IPS DF 4.7 (cell line): ENCODE data around the gene CCNF.

ENCODE experiments used
- DNase-seq: peaks from one replicate; pipeline ENCODE4 v3.0.0-alpha.2; 2013; ENCODE audit warnings: low spot score; ENCODE audit errors: extremely low read depth

CCNF gene

DNA sequence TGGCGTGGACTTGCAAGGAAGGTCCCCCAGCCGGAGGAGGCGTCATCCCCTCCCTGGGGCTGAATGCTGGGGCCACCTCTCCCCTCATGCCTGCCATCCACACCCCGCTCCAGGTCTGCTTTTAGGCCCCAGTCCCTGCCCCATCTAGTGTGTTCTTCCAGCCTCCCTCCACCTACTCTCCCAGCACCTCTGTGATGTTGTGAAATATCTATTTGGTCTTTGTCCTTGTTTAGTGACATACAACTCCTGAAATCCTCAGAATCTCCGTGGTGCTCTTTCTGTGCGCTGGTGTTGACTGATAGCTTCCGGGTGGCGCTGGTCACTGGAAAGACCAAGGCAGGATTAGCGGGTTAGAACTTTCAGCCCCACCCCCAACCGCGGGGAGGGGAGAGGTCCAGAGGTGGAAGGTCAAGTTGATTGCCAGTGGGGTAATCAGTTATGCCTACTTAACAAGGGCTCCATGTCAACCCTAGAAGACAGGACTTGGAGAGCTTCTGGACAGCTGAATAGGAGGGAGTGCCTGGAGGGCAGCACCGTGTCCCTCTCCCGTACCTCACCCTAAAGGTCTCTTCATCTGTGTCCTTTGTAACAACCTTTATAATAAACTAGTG is 55.8 kb downstream of the CCNF start:
- DNase-seq, result no peak

DNA sequence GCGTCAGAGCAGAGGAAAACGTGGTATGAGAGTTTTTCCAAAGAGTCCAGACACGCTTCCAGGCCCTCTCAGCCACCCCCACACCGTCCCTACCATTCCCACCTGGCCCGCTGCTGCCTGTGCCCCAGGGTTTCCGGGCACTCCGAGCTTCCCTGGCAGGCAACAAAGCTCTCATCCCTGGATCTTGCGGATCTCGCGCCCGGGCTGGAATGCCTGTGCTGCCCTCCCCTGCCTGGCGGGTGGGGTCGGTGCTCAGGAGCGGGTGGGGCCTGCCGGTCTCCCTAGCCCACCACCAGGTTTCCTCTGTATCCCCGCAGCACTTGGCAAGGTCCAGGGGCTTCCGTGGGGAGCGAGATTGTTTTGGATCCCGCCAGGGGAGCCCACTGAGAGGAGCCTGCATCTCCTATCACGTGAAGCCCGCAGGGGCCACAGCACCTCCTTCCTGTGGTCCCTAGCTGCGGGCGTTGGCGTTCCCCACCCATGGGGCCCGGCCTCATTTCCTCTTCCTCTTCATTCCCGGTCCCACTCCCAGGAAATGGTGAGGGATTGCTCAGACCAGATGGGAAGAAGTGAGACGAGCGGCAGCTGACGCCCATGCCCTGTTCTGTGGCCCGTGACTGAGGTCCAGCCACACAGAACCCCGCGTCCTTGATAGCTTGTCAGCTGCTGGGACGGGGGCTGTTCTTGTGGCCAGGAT is 56.7 kb downstream of the CCNF start:
- DNase-seq, result no peak

DNA sequence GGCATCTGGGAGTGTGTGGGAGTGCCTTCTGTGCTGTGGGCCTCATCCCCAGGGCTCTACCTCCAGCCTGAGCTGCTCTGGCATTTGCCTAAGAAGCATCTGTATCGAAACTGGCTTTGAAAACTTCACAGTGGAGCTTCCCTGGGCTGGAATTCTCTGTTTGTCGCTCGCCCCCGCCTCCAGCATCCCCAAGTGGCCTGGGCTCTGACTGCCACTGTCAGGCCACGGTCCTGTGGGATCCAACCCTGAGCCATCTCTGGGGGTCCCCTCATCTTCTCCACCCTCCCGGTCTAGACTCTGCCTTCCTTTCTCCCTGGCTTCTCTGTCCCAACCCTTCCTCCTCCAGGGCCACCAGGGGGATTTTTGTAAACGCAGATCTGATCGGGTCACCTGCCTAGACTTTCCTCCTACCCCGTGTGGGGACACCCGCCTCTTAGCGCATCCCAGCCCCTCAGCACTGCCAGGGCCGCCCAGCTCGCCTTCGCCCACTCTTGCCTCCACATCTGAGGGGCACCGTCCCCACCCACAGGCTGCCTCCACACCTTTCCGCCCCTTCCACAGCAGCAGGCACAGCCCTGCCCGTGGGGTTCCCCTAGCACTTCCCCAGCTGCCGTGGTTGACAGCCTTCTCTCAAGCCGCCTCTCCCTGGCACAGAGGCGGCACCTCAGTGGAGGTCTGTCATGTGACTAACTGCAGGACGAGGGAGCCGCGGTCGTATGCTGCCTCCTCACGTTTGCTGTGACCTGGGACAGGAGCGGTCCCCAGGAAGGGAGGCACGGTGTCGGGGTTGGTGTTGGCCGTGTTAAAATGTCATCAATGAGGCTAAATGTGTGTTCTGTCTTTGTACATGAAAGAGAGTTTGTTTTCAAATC is 57.6 kb downstream of the CCNF start:
- DNase-seq, result no peak

DNA sequence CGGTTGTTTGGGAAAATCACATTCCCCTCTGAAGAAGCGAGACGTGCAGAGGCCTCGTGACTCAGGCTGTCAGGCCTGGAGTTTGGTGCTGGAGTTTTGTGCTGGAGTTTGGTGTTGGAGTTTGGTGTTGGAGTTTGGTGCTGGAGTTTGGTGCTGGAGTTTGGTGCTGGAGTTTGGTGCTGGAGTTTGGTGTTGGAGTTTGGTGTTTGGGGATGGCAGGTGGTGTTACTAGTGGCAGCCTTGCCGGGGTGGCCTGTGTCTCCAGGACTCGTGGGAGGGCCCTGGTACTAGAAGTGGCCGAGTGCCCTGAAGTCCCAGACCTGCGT is 58.2 kb downstream of the CCNF start:
- no peak for DNase-seq

DNA sequence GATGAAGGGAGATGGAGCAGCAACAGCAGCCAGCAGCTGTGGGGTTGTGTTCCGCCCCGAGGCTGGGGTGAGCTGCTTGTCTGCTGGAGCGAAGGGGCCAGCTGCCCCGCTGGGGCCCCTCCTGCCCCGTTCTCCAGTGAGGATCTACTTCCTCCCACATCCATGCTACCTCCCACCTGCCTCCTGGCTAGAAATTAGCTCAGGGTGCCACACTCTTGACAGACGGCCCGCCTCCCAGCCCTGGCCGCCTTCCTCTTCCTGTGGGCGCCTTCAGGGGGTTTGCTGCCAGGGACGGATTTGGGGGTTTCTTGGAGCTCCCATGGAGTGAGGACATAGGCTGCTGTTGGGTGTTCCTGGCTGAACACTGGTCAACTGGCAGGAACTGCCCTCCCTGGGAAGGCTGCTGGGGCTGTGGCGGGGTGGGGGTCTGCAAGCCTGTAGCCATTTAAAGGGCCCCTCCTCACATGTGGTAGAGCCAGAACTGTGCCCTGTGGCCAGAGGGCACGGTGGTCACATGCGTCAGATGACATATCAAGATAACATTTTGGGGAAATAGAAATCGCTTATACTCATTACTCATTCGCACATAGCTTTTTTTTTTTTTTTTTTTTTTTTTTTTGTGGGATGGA is 58.8 kb downstream of the CCNF start:
- DNase-seq, result no peak

DNA sequence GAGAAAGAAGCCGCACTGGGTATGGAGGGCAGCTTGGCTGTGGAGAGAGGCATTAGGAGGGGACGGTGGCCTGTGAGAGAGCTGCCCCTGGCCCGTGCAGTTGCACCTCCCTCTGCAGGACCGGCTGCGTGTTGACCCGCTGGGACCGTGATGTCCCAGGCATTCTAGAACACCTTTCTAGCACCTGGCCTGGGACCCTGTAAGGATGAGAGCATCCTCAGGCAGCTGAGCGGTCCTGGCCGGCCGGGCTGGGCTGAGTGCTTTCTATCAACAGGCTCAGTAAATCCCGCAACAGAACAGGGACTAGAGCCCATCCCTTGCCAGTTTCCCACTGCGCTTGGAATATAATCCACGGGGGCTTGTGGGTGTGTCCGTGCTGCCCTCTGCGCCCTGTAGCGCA is 60.3 kb downstream of the CCNF start:
- no peak for DNase-seq

DNA sequence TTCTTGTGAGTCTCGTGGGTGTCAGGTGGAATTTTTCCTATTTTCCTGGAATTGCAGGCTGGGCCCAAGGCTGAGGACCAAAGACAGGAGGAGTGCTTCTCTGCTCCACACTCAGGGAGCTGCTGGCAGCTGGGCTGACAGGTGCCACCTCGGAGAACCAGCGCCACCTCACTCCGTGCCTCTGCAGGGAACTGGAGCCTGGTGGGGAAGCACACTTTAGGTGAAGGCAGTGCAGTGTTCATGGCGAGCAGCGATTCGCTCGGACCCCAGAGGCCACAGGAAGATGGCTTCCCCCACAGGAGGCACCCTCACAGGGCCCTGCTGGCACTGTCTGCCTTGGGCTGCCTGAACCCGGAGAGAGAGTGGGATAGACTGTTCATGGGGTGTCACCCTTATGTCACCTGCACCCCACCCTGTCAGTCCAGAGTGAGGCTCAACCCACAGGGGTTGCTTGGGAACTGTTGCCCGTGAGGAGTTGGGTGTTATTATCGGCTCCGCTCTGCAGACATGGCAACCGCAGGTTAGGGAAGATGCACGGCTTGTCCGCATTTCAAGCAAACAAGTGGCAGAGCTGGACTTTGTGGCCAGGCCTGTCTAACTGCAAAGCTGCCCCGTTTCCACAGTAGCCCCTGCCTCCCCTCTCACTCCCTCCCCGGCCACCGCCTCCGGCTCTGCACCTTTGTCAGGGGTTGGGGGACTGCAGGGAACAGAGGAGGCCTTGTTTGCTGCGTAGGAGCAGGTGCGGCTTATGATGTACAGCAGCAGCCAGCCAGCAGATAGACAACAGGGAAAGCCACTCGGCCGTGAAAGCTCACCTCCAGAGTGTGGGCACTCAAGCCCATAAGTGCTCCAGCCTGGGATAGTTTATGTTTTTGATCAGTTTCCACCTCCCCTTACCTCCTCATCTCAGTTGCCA is 61.2 kb downstream of the CCNF start:
- DNase-seq, result no peak

DNA sequence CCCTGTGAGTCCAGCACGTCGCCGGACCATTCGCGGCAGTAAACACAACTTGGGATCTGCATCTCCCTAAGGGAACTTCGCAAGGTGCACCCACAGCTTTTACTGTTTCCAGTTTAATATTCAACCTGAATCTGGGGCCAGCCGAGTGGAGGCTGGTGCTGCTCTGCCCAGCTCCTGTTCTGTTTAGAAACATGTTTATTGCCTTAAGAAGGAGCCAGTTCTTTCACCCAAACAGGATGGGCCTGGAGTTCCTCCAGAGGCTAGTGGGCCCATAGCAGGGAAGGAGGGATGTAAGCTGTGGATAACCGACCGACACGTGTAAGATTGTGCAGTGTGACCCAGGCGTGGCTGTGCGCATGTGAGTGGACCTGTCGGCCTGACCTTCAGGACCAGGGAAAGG is 63.0 kb downstream of the CCNF start:
- no peak for DNase-seq

DNA sequence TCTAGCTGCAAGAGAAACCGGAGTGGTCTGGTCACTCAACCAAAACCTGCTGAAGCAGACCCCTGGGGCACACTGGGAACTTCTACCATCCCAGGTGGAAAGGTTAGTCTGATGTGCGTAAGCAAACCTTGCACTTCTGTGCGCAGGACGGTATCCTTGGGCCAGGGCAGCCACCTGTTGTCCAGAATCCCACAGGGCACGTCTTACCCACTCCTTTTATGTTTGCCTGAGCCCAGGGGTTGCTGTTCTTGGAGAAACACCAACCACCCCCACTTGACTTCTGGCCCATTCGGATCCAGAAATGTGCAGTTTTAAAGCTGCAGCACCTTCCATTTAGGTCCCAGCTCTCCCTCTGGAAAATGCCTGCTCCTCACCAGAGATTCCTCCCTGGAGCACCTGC is 64.4 kb downstream of the CCNF start:
- DNase-seq, result no peak

DNA sequence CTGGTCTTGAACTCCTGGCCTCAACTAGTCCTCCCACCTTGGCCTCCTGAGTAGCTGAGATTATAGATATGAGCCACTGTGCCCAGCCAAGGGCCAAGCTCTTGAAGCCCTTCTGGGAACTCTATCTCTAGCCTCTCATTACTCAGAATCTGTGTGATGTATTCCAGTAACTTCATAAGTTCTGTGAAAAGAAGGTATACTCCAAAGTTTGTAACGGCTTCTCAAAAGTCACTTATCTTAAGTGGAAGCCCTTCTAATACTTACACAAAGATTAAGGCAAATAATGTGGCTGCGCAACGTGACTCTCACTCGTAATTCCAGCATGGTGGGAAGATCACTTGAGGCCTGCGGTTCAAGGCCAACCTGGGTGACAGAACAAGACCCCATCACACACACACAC is 65.4 kb downstream of the CCNF start:
- DNase-seq, result no peak

DNA sequence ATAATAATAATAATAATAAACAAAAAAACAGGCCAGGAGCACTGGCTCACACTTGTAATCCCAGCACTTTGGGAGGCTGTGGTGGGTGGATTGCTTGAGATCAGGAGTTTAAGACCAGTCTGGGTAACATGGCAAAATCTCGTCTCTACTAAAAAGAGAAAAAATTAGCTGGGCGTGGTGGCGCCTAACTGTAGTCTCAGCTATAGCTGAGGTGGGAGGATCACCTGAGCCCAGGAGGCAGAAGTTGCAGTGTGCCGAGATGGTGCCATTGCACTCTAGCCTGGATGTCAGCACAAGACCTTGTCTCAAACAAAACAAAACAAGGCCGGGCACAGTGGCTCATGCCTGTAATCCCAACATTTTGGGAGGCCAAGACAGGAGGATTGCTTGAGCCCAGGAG is 65.8 kb downstream of the CCNF start:
- no peak for DNase-seq

DNA sequence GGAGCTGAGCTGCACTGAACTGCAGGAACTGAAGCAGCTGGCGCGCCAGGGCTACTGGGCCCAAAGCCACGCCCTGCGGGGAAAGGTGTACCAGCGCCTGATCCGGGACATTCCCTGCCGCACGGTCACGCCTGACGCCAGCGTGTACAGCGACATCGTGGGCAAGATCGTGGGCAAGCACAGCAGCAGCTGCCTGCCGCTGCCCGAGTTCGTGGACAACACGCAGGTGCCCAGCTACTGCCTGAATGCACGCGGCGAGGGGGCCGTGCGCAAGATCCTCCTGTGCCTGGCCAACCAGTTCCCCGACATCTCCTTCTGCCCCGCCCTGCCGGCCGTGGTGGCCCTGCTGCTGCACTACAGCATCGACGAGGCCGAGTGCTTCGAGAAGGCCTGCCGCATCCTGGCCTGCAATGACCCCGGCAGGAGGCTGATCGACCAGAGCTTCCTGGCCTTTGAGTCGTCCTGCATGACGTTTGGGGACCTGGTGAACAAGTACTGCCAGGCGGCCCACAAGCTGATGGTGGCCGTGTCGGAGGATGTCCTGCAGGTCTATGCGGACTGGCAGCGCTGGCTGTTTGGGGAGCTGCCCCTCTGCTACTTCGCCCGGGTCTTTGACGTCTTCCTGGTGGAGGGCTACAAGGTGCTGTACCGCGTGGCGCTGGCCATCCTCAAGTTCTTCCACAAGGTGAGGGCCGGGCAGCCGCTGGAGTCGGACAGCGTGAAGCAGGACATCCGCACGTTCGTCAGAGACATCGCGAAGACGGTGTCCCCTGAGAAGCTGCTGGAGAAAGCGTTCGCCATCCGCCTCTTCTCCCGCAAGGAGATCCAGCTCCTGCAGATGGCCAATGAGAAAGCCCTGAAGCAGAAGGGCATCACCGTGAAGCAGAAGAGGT is 67.2 kb downstream of the CCNF start:
- DNase-seq, result no peak

DNA sequence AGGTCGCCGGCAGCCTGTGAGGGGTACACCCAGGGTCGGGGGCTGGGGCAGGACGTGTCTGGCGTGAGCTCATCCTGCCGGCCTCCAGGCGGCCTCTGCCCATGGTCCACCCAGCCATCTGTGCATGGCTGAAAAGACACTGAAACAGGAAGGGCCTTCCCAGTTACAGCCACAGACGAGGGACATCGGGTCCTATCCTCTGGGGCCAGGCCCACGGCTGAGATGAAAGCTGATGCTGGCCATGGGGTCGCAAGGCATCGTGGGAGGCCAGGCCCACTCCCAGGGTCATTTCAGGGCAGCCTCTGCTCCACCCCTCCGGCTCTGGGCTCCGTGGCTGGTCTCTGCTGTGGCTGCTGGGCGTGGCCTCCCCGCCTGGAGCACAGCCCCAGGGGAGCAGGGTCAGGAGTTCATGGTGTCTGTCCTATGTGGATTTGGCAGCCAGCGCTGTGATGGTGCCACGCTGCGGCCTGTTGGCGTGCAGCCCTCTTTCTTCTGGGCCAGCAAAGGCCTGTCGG is 67.9 kb downstream of the CCNF start:
- DNase-seq, result no peak

DNA sequence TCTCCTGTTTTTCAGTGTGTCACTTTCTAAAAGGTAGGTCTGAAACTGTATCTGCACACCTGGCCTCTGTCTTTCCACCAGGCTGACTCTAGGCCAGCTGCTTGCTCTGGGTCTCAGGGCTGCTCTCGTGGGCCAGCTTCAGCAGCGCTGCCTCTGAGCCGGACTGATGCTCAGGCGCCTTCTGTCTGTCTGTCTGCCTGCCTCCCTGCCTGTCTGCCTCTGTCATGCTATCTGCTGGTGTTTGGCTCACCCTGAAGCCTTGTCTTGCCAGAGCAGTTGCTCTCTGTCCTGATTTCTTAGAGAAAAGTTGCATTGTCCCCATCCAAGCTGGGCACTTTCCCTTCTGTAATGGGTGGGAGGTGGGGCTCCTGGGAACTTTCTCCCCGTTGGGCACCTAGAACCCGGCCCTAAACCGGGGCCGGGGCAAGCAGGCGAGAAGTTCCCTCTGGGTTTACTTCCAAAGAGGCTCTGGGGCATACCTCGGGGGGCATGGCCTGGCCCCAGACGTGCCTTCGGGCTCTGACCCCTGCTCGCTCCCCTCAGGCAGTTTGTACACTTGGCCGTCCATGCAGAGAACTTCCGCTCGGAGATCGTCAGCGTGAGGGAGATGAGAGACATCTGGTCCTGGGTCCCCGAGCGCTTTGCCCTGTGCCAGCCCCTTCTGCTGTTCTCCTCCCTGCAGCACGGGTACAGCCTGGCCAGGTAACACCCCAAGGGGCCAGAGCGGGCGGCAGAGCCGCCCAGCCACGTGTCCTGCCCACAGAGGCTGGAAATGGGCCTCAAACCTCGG is 68.6 kb downstream of the CCNF start:
- no peak for DNase-seq

DNA sequence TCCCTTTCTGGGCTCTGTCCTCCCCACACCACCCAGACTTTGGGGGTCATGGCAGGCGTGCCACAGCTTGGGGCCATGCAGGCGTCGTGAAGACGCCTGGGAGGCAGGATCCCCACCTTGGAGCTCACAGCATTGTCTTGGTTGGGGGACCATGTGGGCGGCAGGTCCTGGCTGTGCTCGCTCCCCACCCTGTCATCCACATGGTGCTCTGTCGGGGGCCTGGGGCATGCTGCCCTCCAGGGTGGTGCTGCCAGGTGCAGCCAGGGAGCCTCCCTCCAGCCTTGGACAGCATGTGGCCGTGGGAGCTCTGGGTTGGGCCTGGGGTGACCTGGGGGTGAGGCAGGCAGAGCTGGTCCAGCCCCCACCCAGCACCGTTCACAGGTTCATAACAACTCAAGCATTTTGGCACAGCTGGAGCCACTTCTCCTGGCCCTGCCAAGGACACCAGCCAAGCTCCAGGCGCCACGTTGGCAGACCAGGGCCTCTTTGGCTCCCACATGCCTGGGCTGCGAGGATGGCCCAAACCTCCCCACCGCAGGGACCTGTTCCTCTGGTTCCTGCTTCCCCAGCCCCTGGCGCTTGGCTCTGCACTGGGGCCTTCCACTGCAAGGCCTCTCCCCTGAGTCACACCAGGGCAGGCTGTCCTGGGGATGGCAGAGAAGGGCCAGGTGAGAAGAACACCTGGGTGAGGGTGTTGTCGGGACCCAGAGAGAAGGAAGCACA is 69.4 kb downstream of the CCNF start:
- DNase-seq, result no peak

DNA sequence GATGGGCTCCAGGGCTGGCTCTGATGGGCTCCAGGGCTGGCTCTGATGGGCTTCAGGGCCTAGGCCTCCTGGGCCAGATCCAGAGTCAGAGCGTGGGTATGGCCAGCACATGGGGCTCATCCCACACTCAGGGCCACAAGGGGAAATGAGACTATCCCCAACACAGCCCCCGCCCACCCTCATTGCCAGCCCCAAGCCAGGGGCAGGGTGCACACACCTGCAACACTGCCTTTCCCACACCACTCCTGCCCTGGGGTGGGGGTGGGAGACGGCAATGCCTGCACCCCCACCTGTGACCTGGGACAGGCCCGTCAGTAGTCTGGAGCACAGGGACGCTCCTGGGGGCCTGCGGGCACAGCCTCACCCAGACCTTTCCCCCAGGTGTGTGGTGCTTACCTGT is 70.2 kb downstream of the CCNF start:
- no peak for DNase-seq

DNA sequence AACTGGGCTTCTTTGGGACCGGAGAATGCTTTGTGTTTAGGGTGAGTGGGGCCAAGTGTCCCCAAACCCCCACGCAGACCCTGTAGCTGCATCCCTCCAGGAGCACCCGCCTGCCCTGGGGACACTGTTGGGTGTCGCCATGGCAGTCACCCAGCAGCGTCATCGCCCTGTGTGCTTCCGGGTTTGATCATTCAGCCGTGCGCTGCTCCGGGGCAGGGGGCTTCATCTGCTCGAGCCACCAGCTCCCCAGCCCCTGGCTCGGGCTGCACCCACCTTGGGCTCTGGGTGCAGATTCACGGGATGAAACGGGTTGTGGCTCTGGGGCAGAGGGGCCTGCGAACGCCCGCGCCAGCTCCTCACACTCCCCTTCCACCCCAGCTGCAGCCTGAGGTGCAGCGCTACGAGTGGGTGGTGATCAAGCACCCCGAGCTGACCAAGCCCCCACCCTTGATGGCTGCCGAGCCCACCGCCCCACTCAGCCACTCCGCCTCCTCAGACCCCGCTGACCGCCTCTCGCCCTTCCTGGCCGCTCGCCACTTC is 70.7 kb downstream of the CCNF start:
- DNase-seq, result no peak

DNA sequence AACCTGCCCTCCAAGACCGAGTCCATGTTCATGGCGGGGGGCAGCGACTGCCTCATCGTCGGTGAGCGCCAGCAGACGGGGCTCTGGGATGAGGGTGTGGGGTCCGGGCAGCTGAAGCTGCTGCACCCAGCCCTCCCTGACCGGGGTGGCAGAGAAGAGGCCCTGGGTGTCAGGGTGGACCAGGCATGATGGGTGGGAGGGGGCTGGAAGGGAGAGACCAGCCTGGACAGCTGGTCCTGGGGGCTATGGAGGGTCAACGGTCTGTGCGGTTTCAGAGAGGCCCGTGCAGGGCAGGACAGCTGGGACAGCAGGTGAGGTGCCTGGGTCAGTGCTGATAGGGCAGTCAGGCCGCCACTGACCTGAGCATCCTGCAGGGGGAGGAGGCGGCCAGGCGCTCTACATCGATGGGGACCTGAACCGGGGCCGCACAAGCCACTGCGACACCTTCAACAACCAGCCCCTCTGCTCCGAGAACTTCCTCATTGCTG is 71.2 kb downstream of the CCNF start:
- DNase-seq, result no peak
